ENCODE results near the gene GJC2.

GJC2 gene

GRCh38 chr1:228146417-228147150 is 3.1 kb upstream of the GJC2 start:
- no peak for DNase-seq

- no peak for DNase-seq
Measured at GRCh38 chr1:228147151-228147693, 2.5 kb upstream of the GJC2 start.

- DNase-seq: no peak
Measured at GRCh38 chr1:228147768-228148167, 2.0 kb upstream of the GJC2 start.

GRCh38 chr1:228148196-228148861 is 1.4 kb upstream of the GJC2 start:
- no peak for DNase-seq

- no peak for DNase-seq
Measured at GRCh38 chr1:228148935-228149405, 760 bp upstream of the GJC2 start.

- no peak for DNase-seq
Measured at GRCh38 chr1:228150120-228150460, 360 bp downstream of the GJC2 start.

- no peak for DNase-seq
Measured at GRCh38 chr1:228150461-228151179, 890 bp downstream of the GJC2 start.

GRCh38 chr1:228151180-228151925 is 1.6 kb downstream of the GJC2 start:
- no peak for DNase-seq

GRCh38 chr1:228152097-228152917 is 2.6 kb downstream of the GJC2 start:
- no peak for DNase-seq

GRCh38 chr1:228152918-228153258 is 3.2 kb downstream of the GJC2 start:
- no peak for DNase-seq

- DNase-seq: no peak
Measured at GRCh38 chr1:228154021-228154669, 4.4 kb downstream of the GJC2 start.

GRCh38 chr1:228154670-228155571 is 5.2 kb downstream of the GJC2 start:
- DNase-seq: no peak

- no peak for DNase-seq
Measured at GRCh38 chr1:228155596-228156514, 6.1 kb downstream of the GJC2 start.

GRCh38 chr1:228156515-228156881 is 6.8 kb downstream of the GJC2 start:
- no peak for DNase-seq

GRCh38 chr1:228156941-228157728 is 7.4 kb downstream of the GJC2 start:
- DNase-seq: no peak

- no peak for DNase-seq
Measured at GRCh38 chr1:228157729-228158126, 8.0 kb downstream of the GJC2 start.

GRCh38 chr1:228158151-228159007 is 8.6 kb downstream of the GJC2 start:
- DNase-seq: no peak
